ENCODE data around the gene DPP6. TPM values are rescaled to one million over a fixed set of nuclear protein-coding genes. Genes with fewer than 3 reads are reported as not detected.

Gene DPP6
- total RNA-seq, 1 donor from 2014 or later, result not detected

DNA sequence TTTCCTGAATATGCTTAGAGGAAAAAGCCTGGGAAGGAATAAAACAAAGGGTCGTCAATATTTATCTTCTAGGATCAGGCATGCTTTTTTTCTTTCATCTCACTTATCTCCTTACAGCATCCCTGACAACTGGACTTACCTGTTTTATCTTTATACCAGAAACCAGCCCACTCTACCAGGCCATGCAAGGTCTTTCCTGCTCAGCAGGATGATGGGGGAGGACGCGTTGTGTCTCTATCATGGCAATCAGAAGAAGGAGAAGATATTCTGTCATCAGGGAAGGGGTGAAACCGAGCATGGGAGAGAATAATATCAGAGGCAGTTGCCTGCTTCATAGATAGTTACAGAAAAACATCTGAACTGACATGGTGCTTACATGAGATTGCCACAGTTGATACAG lies 445.6 kb downstream of the DPP6 start:
- Mint-ChIP-seq H3K27me3 (no peaks in the 10 kb centered on the region), H3K4me3 (no peak overlapping the region), H3K27ac (no peak overlapping the region)

DNA sequence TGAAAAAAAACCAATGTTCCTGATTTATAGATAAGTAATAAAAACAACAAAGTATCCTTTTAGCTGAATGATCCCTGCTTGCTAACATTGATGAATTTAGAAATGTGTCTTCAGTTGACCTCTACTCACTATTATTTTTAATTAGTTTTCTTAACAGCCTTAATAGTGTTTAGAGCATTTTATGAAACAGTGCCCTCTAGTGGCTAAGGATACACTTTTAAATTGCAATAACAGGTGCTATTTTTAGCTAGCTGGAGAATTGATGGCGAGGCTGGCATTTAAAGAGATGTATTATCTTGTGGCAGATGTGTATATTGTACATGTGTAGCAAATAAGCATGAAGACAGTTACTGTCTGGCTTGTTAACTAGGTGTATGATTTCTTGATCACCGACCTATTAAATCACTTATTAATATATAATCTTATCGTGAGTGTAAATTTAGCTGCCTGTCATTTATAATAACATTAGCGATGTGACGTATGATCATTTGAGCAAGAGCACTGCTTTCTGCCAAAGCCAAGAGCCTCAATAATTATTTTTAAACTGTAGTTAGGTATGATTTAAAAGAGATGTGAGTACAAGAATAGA lies 451.9 kb downstream of the DPP6 start:
- H3K9me3 Mint-ChIP-seq, result no peaks in the 10 kb centered on the region
- H3K27ac Mint-ChIP-seq, result no peak overlapping the region
- no peaks in the 10 kb centered on the region for H3K36me3 Mint-ChIP-seq (ENCODE audit: low read depth)
- no peak for DNase-seq
- H3K27me3 Mint-ChIP-seq, result no peaks in the 10 kb centered on the region
- no peak overlapping the region for H3K4me3 Mint-ChIP-seq
- intact Hi-C loops (cut with micrococcal nuclease), result no loop called here
- H3K4me1 Mint-ChIP-seq, result no peaks in the 10 kb centered on the region

More for the DNA sequence above, 445.6 kb downstream of the DPP6 start:
- intact Hi-C loops (cut with micrococcal nuclease), result no loop called here
- no peaks in the 10 kb centered on the region for H3K36me3 Mint-ChIP-seq (ENCODE audit: low read depth)
- no peak for DNase-seq
- H3K9me3 Mint-ChIP-seq, result peaks cover 3% of the 10 kb centered on the region
- no peaks in the 10 kb centered on the region for H3K4me1 Mint-ChIP-seq

DNA sequence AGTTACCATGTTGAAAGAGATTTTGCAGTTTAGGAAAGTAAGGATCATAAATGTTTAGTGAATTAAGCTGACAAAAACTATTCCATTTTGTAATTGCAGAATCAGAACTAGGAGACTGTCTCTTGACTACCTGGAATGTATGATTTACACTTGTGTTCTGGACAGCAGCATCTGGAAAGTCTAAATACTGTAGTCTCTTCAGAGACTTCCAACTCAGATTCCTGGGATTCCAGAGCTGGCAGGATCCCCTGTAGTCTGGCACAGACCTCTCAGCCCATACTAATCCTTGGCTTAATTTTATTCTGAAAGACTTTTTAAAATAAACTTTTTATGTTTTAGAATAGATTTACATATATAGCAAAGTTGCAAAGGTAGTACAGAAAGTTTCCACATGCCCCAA lies 452.7 kb downstream of the DPP6 start:
- intact Hi-C loops (cut with micrococcal nuclease), result no loop called here
- DNase-seq, result no peak
- Mint-ChIP-seq H3K9me3 (no peaks in the 10 kb centered on the region), H3K27ac (no peak overlapping the region), H3K36me3 (ENCODE audit: low read depth) (no peaks in the 10 kb centered on the region), H3K27me3 (no peaks in the 10 kb centered on the region), H3K4me3 (no peak overlapping the region), H3K4me1 (no peaks in the 10 kb centered on the region)

DNA sequence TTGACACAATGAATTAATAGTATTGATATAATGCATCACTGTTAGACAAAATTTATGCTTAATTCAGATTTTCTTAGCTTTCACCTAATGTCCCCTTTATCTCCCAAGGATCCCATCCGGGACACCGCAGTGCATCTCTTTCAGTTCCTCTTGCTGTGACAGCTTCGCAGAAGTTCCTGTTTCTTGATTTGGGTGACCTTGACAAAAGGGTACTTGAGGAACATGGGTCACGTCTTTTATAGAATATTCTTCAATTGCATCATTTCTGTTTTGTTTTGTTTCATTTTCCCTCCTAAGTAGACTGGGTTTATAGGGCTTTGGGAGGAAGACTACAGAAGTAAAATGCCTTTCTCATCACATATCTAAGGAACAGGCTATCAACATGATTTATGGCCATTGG lies 453.2 kb downstream of the DPP6 start:
- Mint-ChIP-seq H3K4me3 (no peak overlapping the region), H3K36me3 (ENCODE audit: low read depth) (no peaks in the 10 kb centered on the region), H3K4me1 (no peaks in the 10 kb centered on the region), H3K9me3 (no peaks in the 10 kb centered on the region), H3K27me3 (no peaks in the 10 kb centered on the region), H3K27ac (no peak overlapping the region)
- DNase-seq, result no peak
- intact Hi-C loops (cut with micrococcal nuclease), result no loop called here

DNA sequence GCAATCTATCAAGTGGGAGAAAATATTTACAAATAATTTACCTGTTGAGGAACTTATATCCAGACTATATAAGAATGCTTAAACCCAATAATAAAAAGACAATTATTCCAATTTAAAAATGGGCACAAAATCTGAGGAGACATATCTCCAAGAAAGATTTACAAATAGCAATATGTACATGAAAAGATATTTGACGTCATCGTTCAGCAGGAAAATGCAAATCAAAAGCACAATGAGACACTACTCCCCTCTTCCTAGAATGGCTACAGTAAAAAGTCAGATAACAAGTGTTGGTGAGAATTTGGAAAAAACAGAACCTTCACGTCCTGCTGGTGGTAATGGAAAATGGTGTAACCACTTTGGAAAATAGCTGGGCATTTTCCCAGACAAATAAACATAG lies 457.0 kb downstream of the DPP6 start:
- H3K9me3 Mint-ChIP-seq, result no peaks in the 10 kb centered on the region
- H3K4me3 Mint-ChIP-seq, result no peak overlapping the region
- H3K36me3 Mint-ChIP-seq (ENCODE audit: low read depth), result no peaks in the 10 kb centered on the region
- intact Hi-C loops (cut with micrococcal nuclease), result no loop called here
- H3K27ac Mint-ChIP-seq, result no peak overlapping the region
- H3K27me3 Mint-ChIP-seq, result no peaks in the 10 kb centered on the region
- no peak for DNase-seq
- no peaks in the 10 kb centered on the region for H3K4me1 Mint-ChIP-seq

DNA sequence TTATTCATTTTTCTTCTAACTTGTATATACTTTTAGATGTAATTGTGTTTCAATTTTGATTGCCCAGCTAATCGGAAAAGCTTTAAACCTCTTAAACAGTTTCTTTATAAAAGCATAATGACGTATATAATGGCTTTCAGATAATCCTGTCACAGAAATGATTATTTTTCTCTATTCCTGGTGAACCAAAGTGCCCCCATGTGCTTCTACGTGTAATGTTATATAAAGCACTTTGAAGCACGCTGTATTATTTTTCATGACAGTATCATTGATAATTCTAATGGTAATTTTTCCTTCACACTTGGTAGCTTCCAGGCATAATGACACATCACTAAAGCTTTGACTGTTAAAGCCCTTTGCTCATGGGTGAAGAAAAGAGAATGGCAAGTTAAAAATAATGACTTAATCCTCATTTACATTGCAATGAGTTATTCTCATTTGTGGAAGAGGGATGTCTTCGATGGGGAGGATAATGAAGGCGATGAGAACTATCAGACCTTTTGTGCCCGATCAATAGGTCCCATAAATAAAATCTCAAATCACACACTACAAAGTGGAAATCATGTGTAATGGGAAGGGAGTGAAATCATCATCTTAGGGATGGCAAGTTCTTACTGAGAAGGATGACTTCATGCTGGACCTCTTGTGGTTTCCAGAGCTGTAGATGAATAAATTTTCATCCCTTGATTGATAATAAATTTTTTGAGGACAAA lies 460.1 kb downstream of the DPP6 start:
- intact Hi-C loops (cut with micrococcal nuclease), result no loop called here
- H3K4me3 Mint-ChIP-seq, result no peak overlapping the region
- no peak for DNase-seq
- no peaks in the 10 kb centered on the region for H3K4me1 Mint-ChIP-seq
- no peaks in the 10 kb centered on the region for H3K27me3 Mint-ChIP-seq
- no peak overlapping the region for H3K27ac Mint-ChIP-seq
- H3K9me3 Mint-ChIP-seq, result peaks cover 3% of the 10 kb centered on the region
- no peaks in the 10 kb centered on the region for H3K36me3 Mint-ChIP-seq (ENCODE audit: low read depth)

DNA sequence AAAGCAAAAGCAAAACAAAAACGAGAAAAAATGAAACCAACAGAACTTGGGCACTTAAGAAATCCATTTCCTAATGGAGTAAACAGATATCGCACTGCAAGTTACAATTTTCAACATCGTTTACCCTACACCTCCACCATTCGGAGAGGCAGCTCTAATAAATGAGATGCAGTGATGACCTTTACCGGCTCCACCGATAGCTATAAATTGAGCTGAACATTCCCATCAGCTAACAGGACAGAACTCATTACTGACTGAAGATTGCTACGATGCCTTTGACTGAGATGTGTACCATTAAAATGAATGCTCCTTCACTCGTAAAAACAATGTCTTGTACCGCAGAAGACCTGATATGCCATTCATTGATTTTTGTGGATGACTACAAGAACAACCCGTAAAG lies 465.6 kb downstream of the DPP6 start:
- intact Hi-C loops (cut with micrococcal nuclease), result no loop called here
- Mint-ChIP-seq H3K4me1 (no peaks in the 10 kb centered on the region), H3K4me3 (no peak overlapping the region), H3K27ac (no peak overlapping the region), H3K27me3 (no peaks in the 10 kb centered on the region), H3K36me3 (ENCODE audit: low read depth) (no peaks in the 10 kb centered on the region), H3K9me3 (peaks cover 11% of the 10 kb centered on the region)
- DNase-seq, result no peak

DNA sequence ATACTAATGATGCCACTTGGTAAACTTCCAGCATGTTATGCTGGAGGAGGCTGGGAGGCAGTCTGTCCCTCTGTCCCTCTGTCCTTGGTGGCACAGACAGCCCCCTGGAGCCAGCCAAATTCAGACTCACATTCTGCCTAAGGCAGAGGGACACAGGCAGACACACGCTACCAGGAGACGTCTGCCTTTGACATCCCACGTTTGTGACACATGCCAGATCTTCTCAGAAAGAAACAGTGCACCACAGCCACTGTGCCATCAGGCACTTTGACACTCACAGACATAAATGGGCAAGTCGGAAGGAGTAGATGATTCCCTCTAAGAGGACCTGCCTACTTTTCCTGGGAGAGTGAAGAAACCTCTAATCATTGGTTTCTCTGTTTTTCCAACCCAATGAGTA lies 467.0 kb downstream of the DPP6 start:
- no peak for DNase-seq
- H3K4me3 Mint-ChIP-seq, result no peak overlapping the region
- intact Hi-C loops (cut with micrococcal nuclease), result no loop called here
- H3K27me3 Mint-ChIP-seq, result no peaks in the 10 kb centered on the region
- no peak overlapping the region for H3K27ac Mint-ChIP-seq
- no peaks in the 10 kb centered on the region for H3K36me3 Mint-ChIP-seq (ENCODE audit: low read depth)
- peaks cover 11% of the 10 kb centered on the region for H3K9me3 Mint-ChIP-seq
- no peaks in the 10 kb centered on the region for H3K4me1 Mint-ChIP-seq

DNA sequence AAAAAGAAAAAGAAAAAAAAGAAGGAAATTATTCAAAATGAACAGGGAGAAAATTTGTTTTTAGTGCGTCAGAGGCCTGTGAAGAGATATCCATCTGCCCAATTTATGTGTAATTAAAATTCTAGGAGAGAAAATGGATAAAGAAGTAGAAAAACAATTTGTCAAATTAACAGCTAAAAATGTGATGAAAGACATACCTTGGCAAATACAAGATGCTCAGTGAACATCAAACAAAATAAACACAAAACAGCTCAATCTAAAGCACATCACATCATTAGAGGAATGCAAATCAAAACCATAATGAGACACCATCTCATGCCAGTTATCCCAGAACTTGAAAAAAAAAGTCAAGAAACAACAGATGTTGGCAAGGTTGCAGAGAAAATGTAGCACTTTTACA lies 477.9 kb downstream of the DPP6 start:
- no peaks in the 10 kb centered on the region for H3K27me3 Mint-ChIP-seq
- intact Hi-C loops (cut with micrococcal nuclease), result no loop called here
- H3K9me3 Mint-ChIP-seq, result no peaks in the 10 kb centered on the region
- H3K4me1 Mint-ChIP-seq, result no peaks in the 10 kb centered on the region
- no peak for DNase-seq
- H3K4me3 Mint-ChIP-seq, result no peak overlapping the region
- no peaks in the 10 kb centered on the region for H3K36me3 Mint-ChIP-seq (ENCODE audit: low read depth)
- H3K27ac Mint-ChIP-seq, result no peak overlapping the region

DNA sequence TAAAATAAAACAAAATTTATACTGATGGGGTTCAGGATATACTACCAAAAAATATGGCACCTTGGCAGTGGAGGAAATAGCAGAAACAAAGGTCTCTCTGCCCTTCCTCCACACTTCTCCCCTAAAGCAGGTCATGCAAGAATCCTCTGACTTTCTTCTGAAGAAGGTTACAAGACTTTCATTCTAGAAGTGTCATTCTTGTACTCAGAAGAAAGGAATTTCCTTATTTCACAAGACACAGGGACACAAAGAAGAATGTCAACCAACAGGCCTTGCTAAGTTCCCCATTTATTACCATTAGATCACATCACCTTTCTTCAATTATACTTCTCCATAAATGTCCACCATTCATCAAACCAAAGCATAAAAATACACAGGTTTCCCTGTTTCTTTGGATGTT lies 480.6 kb downstream of the DPP6 start:
- Mint-ChIP-seq H3K9me3 (no peaks in the 10 kb centered on the region), H3K4me1 (no peaks in the 10 kb centered on the region), H3K27ac (no peak overlapping the region), H3K4me3 (no peak overlapping the region), H3K27me3 (no peaks in the 10 kb centered on the region), H3K36me3 (ENCODE audit: low read depth) (no peaks in the 10 kb centered on the region)
- intact Hi-C loops (cut with micrococcal nuclease), result no loop called here
- no peak for DNase-seq

DNA sequence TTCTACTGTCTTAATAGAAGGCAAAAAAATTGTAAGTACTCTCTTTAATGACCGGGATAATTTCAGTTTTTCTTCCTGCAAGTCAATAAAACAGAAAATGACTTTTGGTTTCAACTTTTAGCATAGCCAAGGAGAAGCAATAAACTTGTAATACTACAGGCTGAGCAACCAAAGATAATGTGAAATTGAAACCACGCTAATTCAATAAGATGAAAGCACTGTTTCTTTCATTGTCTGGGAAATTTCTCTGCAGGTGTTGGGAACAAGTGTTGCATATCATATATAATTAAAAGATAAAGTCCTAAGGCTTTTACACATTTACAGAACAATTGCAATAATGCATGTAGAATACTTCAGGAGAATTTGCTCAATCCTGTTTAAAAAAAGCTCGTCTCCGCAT lies 488.4 kb downstream of the DPP6 start:
- H3K27me3 Mint-ChIP-seq, result no peaks in the 10 kb centered on the region
- H3K4me1 Mint-ChIP-seq, result no peaks in the 10 kb centered on the region
- no peaks in the 10 kb centered on the region for H3K9me3 Mint-ChIP-seq
- H3K36me3 Mint-ChIP-seq (ENCODE audit: low read depth), result no peaks in the 10 kb centered on the region
- no peak overlapping the region for H3K4me3 Mint-ChIP-seq
- intact Hi-C loops (cut with micrococcal nuclease), result no loop called here
- no peak for DNase-seq
- no peak overlapping the region for H3K27ac Mint-ChIP-seq

DNA sequence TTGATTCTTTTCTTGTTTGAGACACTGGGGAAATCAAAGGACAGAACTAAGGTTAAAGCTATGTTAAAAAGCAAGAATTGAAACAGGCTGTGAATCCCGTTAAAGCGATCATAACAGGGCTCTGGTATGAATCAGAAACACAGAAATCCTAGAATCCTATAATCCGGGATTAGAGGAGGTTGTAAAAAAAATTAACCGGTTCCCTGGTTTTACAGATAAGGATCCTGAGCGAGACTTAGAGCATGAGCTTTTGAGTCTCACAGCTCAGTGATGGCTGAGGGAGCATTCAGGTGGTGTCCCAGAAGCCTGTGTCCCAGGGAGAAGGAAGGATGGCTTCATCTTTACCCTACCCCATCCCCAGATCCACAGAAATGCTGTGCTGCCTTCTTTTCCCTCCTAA lies 489.4 kb downstream of the DPP6 start:
- H3K4me1 Mint-ChIP-seq, result no peaks in the 10 kb centered on the region
- no peaks in the 10 kb centered on the region for H3K27me3 Mint-ChIP-seq
- H3K4me3 Mint-ChIP-seq, result no peak overlapping the region
- no peaks in the 10 kb centered on the region for H3K36me3 Mint-ChIP-seq (ENCODE audit: low read depth)
- no peaks in the 10 kb centered on the region for H3K9me3 Mint-ChIP-seq
- intact Hi-C loops (cut with micrococcal nuclease), result no loop called here
- DNase-seq, result no peak
- no peak overlapping the region for H3K27ac Mint-ChIP-seq

DNA sequence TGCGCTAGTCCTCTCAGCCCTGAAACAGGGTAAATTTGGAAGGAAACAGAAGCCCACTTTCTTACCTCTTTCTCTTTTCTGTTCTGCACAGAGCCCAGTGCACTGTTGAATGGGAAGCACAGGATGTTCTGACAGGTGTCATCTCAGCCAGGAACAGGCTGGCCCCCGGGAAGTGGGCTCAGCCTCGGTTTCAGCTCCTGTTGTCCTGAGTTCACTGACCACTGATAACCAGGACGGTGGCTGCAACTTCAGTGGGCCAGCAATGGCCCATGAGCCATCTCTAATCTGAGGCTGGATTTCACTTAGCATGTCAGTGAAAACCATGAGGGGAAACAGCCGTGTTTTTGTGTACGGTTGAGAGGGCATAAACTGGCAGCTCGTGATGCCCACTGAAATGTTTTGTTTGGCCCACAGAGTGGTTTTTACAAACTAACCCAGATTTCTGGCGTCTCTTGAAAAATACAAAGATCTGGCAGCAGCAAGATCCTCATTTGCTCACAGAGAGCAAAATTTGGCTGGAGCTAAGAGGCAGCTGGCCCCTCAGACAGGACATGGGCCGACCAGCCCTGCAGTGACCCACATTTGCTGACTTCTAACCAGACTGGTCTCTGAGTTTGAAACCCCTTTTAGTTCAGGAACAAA lies 494.9 kb downstream of the DPP6 start:
- no peaks in the 10 kb centered on the region for H3K4me1 Mint-ChIP-seq
- H3K9me3 Mint-ChIP-seq, result no peaks in the 10 kb centered on the region
- H3K4me3 Mint-ChIP-seq, result no peak overlapping the region
- H3K27me3 Mint-ChIP-seq, result no peaks in the 10 kb centered on the region
- intact Hi-C loops (cut with micrococcal nuclease), result no loop called here
- no peaks in the 10 kb centered on the region for H3K36me3 Mint-ChIP-seq (ENCODE audit: low read depth)
- no peak overlapping the region for H3K27ac Mint-ChIP-seq
- no peak for DNase-seq

DNA sequence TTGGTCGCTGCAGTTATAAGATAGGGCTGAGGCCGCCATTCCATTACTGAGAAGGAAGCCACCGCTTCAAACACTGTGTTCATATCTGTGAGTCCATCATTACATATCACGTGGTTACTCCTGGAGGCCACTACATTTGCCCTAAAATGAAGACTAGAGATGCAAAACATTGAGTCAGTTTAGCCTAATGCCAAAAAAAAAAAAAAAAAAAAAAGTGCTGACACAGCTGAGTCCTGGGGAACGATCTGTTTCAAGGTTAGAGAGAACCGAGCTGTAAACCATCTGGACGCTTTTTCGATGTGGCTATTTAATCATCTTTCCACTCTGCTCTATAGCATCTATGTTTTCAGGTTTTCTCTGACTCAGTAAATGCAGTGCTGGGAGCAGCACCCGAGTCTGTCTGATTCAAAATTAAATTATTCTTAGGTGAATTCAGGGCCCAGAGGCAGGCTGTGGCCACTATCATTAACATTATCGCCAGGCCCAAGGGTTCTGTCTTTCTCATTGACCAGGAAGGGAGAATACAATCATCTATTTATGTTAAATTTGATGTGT lies 501.6 kb downstream of the DPP6 start:
- Mint-ChIP-seq H3K27ac (no peak overlapping the region), H3K4me3 (no peak overlapping the region), H3K9me3 (peaks cover 3% of the 10 kb centered on the region), H3K36me3 (ENCODE audit: low read depth) (no peaks in the 10 kb centered on the region), H3K27me3 (no peaks in the 10 kb centered on the region), H3K4me1 (no peaks in the 10 kb centered on the region)
- intact Hi-C loops (cut with micrococcal nuclease), result no loop called here
- DNase-seq, result no peak

Data from activated CD4-positive, alpha-beta T cell treated with anti-CD3 and anti-CD28 coated beads, Interleukin-2, amount 10 ng/mL, durations not matched to agents 24 days and 14 days (primary cell).